ENCODE measurements around the gene CAMKMT. TPM values are rescaled to one million over a fixed set of nuclear protein-coding genes. Genes with fewer than 3 reads are reported as not detected.

Gene CAMKMT
- total RNA-seq, 6 experiments from 2014 or later = 5.1 to 8.6 (median 7.0) TPM

GRCh38 chr2:44777537-44777936 lies 415.8 kb downstream of the CAMKMT start:
- DNase-seq = no peak
- TF ChIP-seq CTCF (IDR thresholded peaks at IDR 0.05) = no peak
- Mint-ChIP-seq H3K27me3 (ENCODE audit: insufficient read depth) (peaks cover 30% of the 10 kb centered on the region), H3K36me3 (ENCODE audit: low read depth) (no peaks in the 10 kb centered on the region), H3K27ac (no peak overlapping the region), H3K4me3 (no peak overlapping the region; the same call in 1 of the 2 replicates), H3K9me3 (no peaks in the 10 kb centered on the region; the same call in 1 of the 2 replicates), H3K4me1 (ENCODE audit: low read depth) (0 out of 2 replicates have a peak, but pooled peaks cover 4% of the 10 kb centered on the region)

GRCh38 chr2:44778221-44778654 lies 416.5 kb downstream of the CAMKMT start:
- no peak for TF ChIP-seq CTCF (IDR thresholded peaks at IDR 0.05)
- Mint-ChIP-seq H3K27ac (no peak overlapping the region), H3K9me3 (no peaks in the 10 kb centered on the region; the same call in 1 of the 2 replicates), H3K36me3 (ENCODE audit: low read depth) (no peaks in the 10 kb centered on the region), H3K27me3 (ENCODE audit: insufficient read depth) (peaks cover 30% of the 10 kb centered on the region), H3K4me3 (no peak overlapping the region), H3K4me1 (ENCODE audit: low read depth) (0 out of 2 replicates have a peak, but pooled peaks cover 4% of the 10 kb centered on the region)
- DNase-seq = no peak

GRCh38 chr2:44778671-44779476 lies 417.1 kb downstream of the CAMKMT start:
- no peaks in the 10 kb centered on the region; the same call in 1 of the 2 replicates for H3K9me3 Mint-ChIP-seq
- no peaks in the 10 kb centered on the region for H3K36me3 Mint-ChIP-seq (ENCODE audit: low read depth)
- 0 out of 2 replicates have a peak, but pooled peaks cover 4% of the 10 kb centered on the region for H3K4me1 Mint-ChIP-seq (ENCODE audit: low read depth)
- H3K27ac Mint-ChIP-seq = no peak overlapping the region
- no peak for TF ChIP-seq CTCF (IDR thresholded peaks at IDR 0.05)
- H3K4me3 Mint-ChIP-seq = no peak overlapping the region
- H3K27me3 Mint-ChIP-seq (ENCODE audit: insufficient read depth) = peaks cover 30% of the 10 kb centered on the region
- DNase-seq = no peak

GRCh38 chr2:44779793-44780192 lies 418.0 kb downstream of the CAMKMT start:
- Mint-ChIP-seq H3K27ac (no peak overlapping the region), H3K27me3 (ENCODE audit: insufficient read depth) (peaks cover 31% of the 10 kb centered on the region), H3K36me3 (ENCODE audit: low read depth) (no peaks in the 10 kb centered on the region), H3K9me3 (no peaks in the 10 kb centered on the region; the same call in 1 of the 2 replicates), H3K4me1 (ENCODE audit: low read depth) (0 out of 2 replicates have a peak, but pooled peaks cover 4% of the 10 kb centered on the region), H3K4me3 (no peak overlapping the region)
- TF ChIP-seq CTCF (IDR thresholded peaks at IDR 0.05) = no peak
- DNase-seq = no peak

GRCh38 chr2:44780406-44780805 lies 418.7 kb downstream of the CAMKMT start:
- no peaks in the 10 kb centered on the region for H3K36me3 Mint-ChIP-seq (ENCODE audit: low read depth)
- no peak for TF ChIP-seq CTCF (IDR thresholded peaks at IDR 0.05)
- DNase-seq = no peak
- no peak overlapping the region for H3K4me3 Mint-ChIP-seq
- 0 out of 2 replicates have a peak, but pooled peaks cover 4% of the 10 kb centered on the region for H3K4me1 Mint-ChIP-seq (ENCODE audit: low read depth)
- H3K27me3 Mint-ChIP-seq (ENCODE audit: insufficient read depth) = peaks cover 36% of the 10 kb centered on the region
- H3K9me3 Mint-ChIP-seq = no peaks in the 10 kb centered on the region; the same call in 1 of the 2 replicates
- H3K27ac Mint-ChIP-seq = no peak overlapping the region
